Neuron (in vitro differentiated cells): ENCODE measurements around the gene SUPT3H.

Experiments used
- H2AFZ ChIP-seq: one replicate; pipeline ENCODE4 v1.6.1; 2013; ENCODE audit warnings: low read depth, mild to moderate bottlenecking, inconsistent platforms, low read length, moderate library complexity
- H3K27me3 ChIP-seq: one replicate; pipeline ENCODE4 v1.6.1; 2013; ENCODE audit warnings: low read length; ENCODE audit not compliant: insufficient read depth
- H3K36me3 ChIP-seq: one replicate; pipeline ENCODE4 v1.6.1; 2013; ENCODE audit warnings: low read length; ENCODE audit not compliant: insufficient read depth
- H3K4me1 ChIP-seq: one replicate; pipeline ENCODE4 v1.6.1; 2013; ENCODE audit warnings: low read length; ENCODE audit not compliant: insufficient read depth
- H3K4me3 ChIP-seq: 2 replicates; pipeline ENCODE4 v1.5.1; 2013; ENCODE audit warnings: mild to moderate bottlenecking, low read length, moderate library complexity
- H3K9me3 ChIP-seq: one replicate; pipeline ENCODE4 v1.6.1; 2013; ENCODE audit warnings: low read length

The SUPT3H gene

DNA sequence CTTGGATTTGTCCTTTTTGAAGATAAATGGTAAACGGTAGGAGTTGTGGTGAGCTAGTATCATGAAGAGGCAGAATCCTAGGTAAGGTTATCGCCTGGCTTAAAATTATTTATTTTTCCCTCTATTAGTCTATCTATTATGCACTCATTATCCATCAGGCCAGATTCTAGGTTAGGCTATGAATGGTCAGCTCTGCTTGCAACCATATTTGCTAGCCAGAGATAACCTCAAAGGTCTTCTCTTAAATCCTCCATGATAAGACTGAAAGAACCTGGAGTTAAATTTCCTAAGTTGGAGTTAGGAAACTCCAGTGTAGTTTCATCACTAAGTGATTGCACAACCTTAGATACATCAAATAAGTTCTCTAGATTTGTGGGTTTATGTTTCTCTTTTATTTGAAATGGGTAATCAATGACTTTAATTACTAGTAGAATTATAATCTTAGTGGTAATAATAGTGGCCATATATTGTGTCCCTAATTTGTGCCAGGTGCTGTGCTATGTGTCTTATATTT, 351.7 kb downstream of the SUPT3H start:
- peaks cover 2% of the 10 kb centered on the region for H3K9me3 ChIP-seq
- H3K4me1 ChIP-seq = no peaks in the 10 kb centered on the region
- no peak overlapping the region for H3K4me3 ChIP-seq
- H3K36me3 ChIP-seq = no peaks in the 10 kb centered on the region
- no peaks in the 10 kb centered on the region for H3K27me3 ChIP-seq
- no peak overlapping the region for H2AFZ ChIP-seq

DNA sequence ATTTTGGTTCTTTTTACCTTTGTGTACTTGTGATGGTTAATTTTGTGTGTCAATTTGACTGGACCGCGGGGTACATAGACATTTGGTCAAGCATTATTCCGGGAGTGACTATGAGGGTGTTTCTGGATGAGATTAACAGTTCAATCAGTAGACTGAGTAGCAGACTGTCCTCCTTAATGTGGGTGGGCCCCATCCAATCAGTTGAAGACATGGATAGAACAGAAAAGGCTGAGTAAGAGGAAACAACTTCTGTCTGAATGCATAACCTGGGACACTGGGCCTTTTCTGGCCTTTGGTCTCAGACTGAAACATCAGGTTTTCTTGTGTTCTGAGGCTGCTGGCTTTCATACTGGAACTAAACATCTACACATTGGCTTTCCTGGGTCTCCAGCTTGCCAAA, 353.1 kb downstream of the SUPT3H start:
- H3K27me3 ChIP-seq = no peaks in the 10 kb centered on the region
- H3K4me3 ChIP-seq = no peak overlapping the region
- H2AFZ ChIP-seq = no peak overlapping the region
- H3K9me3 ChIP-seq = peaks cover 2% of the 10 kb centered on the region
- H3K4me1 ChIP-seq = no peaks in the 10 kb centered on the region
- H3K36me3 ChIP-seq = no peaks in the 10 kb centered on the region

DNA sequence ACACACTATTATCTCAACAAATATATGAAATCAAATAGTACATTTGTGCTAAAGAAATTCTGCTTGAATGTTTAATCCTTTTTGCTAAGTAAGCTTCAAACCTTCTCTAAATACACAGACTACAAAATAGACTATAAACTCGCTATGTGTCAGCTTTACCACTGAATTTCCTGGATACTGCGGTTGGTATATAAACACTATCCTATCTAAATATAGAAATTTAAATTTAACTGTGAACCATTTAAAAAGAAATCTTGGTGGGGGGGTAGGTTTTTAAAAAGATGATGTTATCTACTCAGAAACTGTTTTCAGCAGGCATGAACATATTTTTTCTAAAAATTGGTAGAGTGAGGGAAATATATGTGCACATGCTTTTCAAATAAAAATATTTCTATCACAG, 356.1 kb downstream of the SUPT3H start:
- H2AFZ ChIP-seq = no peak overlapping the region

DNA sequence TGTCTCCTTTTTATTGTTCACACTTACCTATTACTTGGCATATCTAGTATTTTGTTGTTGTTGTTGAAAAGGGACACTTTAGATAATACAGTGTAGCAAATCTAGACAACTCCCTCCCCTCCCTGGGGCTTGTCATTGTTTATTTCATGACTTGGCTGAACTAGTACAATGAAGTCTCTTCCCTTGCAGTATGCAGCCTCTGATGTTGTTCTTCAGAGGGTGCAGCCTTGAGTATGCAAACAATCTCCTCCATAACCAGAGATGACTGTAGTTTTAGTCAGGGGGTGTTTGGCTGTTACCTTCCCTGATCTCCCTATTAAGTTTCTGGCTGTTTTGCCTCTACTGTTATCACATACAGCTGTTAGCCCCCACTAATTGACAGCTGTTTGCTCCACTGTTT, 365.0 kb downstream of the SUPT3H start:
- H3K4me3 ChIP-seq = no peak overlapping the region
- no peaks in the 10 kb centered on the region for H3K27me3 ChIP-seq
- no peak overlapping the region for H2AFZ ChIP-seq

More for the DNA sequence above, 356.1 kb downstream of the SUPT3H start:
- no peaks in the 10 kb centered on the region for H3K9me3 ChIP-seq
- H3K4me3 ChIP-seq = no peak overlapping the region
- no peaks in the 10 kb centered on the region for H3K27me3 ChIP-seq
- H3K36me3 ChIP-seq = no peaks in the 10 kb centered on the region
- H3K4me1 ChIP-seq = no peaks in the 10 kb centered on the region

DNA sequence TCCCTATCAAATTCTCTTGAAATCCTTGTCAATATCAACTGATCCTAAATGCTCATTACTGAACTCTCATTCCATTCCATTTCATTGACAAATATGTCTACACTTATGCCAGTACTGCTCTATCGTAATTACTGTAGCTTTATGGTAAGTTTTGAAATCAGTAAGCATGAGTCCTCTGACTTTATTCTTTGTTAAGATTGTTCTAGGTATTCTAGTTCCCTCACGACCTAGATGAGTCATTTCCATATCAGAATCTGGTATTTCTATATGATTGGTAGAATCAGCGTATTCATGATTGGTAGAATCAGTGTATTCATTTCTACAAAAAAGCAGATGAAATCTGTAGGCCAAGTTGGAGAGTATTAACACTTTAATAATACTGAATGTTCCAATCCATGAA, 368.2 kb downstream of the SUPT3H start:
- peaks cover 4% of the 10 kb centered on the region for H3K9me3 ChIP-seq
- H3K4me3 ChIP-seq = no peak overlapping the region
- no peaks in the 10 kb centered on the region for H3K27me3 ChIP-seq
- no peaks in the 10 kb centered on the region for H3K4me1 ChIP-seq
- H2AFZ ChIP-seq = no peak overlapping the region
- H3K36me3 ChIP-seq = peaks cover 10% of the 10 kb centered on the region

More for the DNA sequence above, 365.0 kb downstream of the SUPT3H start:
- Histone ChIP-seq H3K4me1 (no peaks in the 10 kb centered on the region), H3K36me3 (peaks cover 10% of the 10 kb centered on the region), H3K9me3 (peaks cover 4% of the 10 kb centered on the region)

DNA sequence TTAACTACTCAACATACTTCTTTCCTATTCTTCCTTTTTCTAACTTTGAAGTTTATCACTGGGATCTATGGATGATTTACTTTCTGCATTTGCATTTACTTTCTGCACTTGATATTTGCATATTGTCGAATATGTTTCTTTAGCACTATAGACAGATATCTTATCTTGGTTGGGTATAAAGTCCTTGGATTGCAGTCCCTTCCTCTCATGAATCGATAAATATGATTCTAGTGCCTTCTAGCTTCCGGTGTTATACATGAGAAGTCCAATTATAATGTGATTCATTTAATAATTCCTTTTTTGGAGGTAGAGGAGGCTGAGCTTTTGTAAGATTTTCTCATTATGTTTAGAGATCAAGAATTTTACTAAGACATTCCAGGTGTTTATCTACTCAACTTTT, 370.8 kb downstream of the SUPT3H start:
- Histone ChIP-seq H3K36me3 (peaks cover 2% of the 10 kb centered on the region), H3K9me3 (no peaks in the 10 kb centered on the region), H2AFZ (no peak overlapping the region), H3K4me3 (no peak overlapping the region), H3K27me3 (no peaks in the 10 kb centered on the region), H3K4me1 (no peaks in the 10 kb centered on the region)

DNA sequence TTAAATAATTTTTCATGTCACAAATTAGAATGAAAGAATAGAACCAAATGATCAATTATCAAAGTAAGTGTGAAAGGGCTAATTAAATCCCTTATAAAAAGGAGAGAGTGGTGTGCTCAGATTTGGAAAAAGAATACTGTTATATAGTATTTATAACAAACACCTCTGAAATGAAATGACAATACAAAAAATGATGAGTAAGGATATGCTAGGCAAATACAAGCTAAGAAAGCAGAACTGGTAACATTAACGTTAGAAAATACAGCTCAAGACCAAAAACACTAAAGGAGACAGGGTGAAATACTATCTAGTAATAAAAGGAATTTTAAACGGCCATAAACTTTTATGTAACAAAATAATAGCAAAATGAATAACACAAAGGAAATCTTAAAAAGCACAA, 373.8 kb downstream of the SUPT3H start:
- Histone ChIP-seq H3K4me1 (no peaks in the 10 kb centered on the region), H2AFZ (no peak overlapping the region), H3K27me3 (no peaks in the 10 kb centered on the region), H3K9me3 (no peaks in the 10 kb centered on the region), H3K36me3 (no peaks in the 10 kb centered on the region), H3K4me3 (no peak overlapping the region)

DNA sequence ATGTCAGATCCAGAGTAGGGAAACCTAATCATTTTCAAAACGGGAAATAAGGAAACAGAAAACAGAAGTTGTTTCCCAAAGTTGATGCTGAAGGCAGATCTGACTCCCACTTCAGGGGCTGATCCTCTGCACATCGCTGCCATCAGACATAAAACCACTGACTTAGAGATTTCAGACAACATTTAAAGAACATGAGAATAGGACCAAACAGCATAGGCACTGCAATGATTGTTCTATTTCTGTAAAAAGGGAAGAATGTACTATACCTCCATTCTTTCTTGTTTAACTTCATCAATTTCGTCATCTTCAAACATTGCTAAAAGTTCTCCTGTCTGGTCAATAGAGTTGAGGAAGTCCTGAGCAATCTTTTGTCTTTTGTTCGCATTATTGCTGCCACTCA, 374.3 kb downstream of the SUPT3H start:
- no peak overlapping the region for H2AFZ ChIP-seq
- no peaks in the 10 kb centered on the region for H3K27me3 ChIP-seq
- H3K9me3 ChIP-seq = no peaks in the 10 kb centered on the region
- H3K4me3 ChIP-seq = no peak overlapping the region
- H3K4me1 ChIP-seq = no peaks in the 10 kb centered on the region
- no peaks in the 10 kb centered on the region for H3K36me3 ChIP-seq

DNA sequence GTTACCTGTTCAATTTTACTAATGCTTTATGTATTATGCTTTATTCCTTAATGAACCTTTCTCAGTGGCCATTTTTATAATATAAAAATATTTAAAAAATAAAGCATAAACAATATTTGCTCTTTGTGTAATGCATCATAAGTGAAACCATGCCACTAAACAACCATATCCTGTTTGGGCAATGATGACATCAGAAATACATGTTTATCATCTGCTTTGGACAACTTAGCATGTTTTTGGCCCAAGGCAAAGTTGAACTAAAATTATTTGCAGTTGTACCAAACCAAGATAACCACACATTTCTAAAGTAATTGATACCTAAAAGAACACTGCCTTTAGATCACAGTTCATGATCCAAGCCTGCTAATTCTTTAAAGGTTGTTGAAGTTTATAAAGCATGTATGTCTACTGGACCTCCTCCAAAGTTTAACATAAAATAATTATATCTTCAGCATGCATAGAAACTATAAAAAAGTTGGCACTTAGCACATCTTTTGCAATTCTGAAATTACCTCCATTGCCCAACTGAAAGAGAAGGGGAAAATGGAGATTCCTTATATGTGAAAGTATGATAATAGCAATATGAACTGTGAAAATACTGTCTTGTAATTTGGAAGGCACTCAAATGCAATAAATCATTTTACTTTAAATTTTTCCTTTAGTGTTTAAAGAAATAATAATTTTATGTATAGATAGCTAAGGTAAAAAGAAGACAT, 375.2 kb downstream of the SUPT3H start:
- no peaks in the 10 kb centered on the region for H3K27me3 ChIP-seq
- no peaks in the 10 kb centered on the region for H3K9me3 ChIP-seq
- no peak overlapping the region for H3K4me3 ChIP-seq
- H2AFZ ChIP-seq = no peak overlapping the region
- H3K36me3 ChIP-seq = no peaks in the 10 kb centered on the region
- no peaks in the 10 kb centered on the region for H3K4me1 ChIP-seq

DNA sequence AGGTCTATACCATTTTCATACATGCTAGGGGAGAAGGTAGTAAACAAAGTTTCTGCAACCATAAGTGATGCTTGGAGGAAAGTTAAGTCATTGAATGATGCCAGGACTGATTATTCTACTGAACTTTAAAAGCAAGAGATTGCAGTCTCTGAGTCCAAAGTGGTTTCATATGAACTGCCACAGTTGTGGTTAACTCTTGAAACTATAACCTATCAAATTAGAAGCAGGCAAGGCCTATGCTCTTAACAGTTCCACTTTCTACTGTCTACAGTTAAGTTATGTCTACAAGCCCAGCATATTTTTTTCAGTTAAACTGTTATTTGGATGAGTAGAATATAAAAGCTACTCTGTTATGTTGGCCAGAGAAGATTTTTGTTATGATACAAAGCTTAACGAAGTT, 376.1 kb downstream of the SUPT3H start:
- Histone ChIP-seq H3K9me3 (no peaks in the 10 kb centered on the region), H3K36me3 (no peaks in the 10 kb centered on the region), H3K27me3 (no peaks in the 10 kb centered on the region), H2AFZ (no peak overlapping the region), H3K4me1 (no peaks in the 10 kb centered on the region), H3K4me3 (no peak overlapping the region)

DNA sequence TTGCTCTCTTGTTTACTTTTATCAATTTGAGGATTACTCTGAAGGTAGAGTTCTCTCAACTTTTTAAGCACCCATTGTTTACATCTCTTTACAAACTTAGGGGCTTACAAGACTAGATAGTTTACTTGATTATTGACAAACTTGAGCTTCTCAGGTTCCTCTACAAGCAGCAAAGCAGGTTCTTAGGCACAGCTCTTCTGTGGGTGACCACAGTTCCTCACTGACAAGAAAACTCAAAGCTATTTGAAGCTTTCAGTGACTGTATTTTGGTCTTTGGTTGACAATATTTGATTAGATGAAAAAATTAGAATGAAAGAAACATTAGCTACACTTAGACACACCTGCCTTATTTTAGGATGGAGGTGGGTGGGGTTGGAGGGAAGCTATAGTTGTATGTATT, 376.9 kb downstream of the SUPT3H start:
- Histone ChIP-seq H3K36me3 (no peaks in the 10 kb centered on the region), H2AFZ (no peak overlapping the region), H3K4me3 (no peak overlapping the region)

DNA sequence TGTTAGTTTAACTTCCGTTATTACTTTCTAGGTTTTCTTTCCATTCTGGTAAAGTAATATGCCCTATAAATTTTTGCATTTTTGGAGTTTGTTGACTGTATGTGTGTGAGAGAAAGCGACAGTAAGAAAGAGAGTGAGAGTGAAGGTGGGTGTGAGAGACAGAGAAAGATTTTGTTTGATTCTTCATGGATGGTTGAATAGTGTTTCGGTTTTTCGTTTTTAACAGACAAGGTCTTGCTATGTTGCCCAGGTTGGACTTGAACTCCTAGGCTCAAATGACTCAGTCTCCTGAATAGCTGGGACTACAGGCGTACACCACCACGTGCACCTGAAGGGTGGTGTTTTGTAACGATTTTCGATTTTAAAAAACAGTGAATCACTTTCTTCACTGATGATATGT, 378.7 kb downstream of the SUPT3H start:
- Histone ChIP-seq H2AFZ (no peak overlapping the region), H3K4me3 (no peak overlapping the region), H3K27me3 (no peaks in the 10 kb centered on the region), H3K4me1 (no peaks in the 10 kb centered on the region), H3K9me3 (no peaks in the 10 kb centered on the region), H3K36me3 (no peaks in the 10 kb centered on the region)

More for the DNA sequence above, 376.9 kb downstream of the SUPT3H start:
- Histone ChIP-seq H3K9me3 (no peaks in the 10 kb centered on the region), H3K4me1 (no peaks in the 10 kb centered on the region), H3K27me3 (no peaks in the 10 kb centered on the region)

DNA sequence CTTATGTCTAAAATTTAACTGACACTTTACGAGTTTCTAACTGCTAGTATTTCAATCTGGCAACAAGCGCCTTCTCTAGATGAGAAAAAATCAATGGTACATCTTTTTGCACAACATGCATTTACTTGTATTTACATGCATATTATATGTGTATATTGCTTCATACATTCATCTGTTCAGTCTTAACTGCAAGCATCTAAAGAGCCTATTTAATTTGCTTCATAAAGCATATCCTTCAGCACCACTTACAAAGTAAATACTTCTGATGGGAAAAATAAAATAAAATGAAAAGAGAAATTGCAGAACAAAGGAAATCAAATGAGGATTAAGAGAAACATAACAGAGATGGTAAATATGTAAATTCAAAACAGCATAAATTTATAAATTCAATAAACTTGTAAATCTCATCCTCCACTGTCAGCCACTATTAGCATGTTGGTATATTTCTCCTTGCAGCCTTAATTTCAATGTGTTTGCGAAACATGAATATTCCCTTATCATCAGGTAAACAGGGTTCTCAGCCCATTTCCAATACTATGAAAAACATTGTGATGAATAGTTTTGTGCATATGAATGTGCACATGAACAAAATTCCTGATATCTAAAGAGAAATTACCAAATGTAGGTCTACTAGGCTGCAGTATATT, 382.1 kb downstream of the SUPT3H start:
- no peaks in the 10 kb centered on the region for H3K9me3 ChIP-seq
- no peak overlapping the region for H3K4me3 ChIP-seq
- H3K27me3 ChIP-seq = no peaks in the 10 kb centered on the region
- H2AFZ ChIP-seq = no peak overlapping the region
- H3K4me1 ChIP-seq = no peaks in the 10 kb centered on the region
- no peaks in the 10 kb centered on the region for H3K36me3 ChIP-seq
